GM19452 (cell line): ENCODE data around the gene FMO3.

ENCODE experiments used
- ATAC-seq: cut with Tn5 transposase; IDR thresholded peaks from one replicate; pipeline ENCODE4 v1.9.1; 2021; ENCODE audit not compliant: unreplicated experiment

FMO3 gene

DNA sequence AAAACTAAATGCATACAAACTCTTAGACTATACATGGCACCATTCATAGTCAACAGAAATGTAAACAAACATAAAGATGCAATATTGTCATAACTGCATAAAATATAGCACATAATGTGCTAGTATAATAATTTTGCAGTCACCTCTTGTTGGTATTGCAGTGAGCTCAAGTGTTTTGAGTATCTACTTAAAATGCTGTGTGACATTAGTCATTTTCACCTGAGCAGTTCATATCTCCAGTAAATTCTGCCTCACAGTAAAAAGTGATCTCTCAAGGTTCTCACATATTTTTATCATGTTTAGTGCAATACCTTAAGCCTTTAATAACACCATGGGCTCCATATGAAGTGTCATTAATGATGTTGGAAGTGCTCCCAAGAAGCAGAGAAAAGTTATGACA lies 64.8 kb downstream of the FMO3 start:
- ATAC-seq: no peak

DNA sequence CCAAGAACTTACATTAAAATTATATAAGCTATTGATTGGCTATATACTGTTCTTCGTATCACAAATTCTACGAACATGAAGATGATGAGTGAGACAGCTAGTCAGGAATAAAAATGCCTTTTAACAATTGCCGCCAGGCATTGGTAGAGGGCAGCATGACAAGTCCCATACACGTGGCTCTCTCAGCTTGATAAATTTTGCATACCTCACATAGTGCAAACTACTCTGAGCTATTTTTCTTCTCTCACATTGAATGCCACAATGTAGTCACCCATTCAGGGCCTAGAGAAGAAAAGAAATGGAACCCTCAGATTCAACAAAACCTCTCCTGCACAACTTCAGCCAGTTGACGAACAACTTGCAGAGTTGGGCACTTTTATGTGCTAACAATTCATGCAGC lies 67.4 kb downstream of the FMO3 start:
- ATAC-seq: no peak

DNA sequence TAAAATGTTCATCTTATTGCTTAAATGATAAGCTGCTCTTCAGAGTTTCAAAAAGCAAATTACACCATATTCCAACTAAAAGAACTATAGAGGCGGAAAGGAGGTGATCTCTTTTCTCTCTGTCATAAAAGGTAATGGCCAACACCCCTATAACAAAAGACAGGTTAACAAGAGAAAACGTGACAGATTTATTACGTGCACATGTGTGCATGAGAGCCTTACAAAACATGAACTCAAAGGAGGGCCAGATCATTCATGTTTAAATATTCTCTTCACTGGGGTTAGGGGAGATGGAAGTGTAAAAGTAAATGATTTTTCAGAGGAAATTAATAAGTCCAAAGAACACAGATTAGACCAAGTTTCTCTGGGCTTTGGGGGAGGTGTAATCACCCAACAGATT lies 67.8 kb downstream of the FMO3 start:
- no peak for ATAC-seq

DNA sequence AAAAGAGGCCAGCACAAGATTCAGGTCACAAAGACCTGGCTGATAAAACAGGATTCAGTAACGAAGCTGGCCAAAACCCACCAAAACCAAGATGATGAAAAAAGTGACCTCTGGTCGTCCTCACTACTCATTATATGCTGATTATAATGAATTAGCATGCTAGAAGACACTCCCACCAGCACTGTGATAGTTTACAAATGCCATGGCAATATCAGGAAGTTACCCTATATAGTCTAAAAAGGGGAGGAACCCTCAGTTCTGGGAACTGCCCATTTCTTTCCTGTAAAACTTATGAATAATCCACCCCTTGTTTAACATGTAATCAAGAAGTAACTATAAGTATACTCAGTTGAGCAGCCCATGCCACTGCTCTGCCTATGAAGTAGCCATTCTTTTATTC lies 68.4 kb downstream of the FMO3 start:
- no peak for ATAC-seq

DNA sequence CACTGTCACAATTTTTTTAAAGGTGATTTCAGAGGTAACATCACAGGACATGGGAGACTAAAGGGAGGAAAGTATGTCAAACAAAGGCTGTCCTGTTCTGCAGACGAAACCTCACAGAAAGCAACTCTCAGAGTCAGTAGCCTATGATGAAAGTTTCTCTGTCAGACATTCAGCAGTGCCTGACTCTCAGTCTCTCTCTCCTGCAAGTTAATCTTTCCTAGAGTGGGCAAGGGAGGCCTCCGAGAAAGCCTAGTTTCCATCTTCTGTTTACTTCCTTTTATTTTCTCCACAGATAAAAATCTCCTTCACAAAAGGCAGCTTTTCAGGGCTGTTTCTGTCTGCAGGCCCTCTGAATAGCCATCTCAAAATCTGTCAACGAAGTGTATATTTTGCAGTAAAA lies 69.5 kb downstream of the FMO3 start:
- ATAC-seq: peak; percentile 48

DNA sequence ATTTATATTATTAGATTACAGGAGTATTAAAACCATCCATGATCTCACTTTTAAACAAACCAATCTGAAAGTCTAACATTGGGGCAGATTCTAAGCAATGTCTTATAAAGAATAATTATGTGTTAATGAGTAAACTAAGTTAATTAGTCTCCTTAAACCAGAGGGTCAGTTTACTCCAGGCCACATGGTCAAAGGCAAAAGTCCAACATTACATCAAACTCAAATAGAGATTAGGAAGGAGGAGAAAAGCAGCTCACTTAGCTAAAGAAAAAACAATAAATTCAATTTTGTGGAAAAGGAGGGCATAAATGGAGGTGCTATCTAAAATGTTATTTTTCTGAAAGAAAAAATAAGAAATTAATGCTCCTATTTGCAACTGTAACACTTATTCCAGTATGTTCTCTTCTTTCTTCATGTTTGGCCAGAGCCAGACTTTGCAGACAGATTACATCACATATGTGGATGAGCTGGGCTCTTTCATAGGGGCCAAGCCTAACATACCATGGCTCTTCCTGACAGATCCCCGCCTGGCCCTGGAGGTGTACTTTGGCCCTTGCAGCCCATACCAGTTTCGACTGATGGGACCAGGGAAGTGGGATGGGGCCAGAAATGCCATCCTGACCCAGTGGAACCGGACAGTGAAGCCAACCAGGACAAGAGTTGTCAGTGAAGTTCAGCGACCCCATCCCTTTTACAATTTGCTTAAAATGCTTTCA lies 70.1 kb downstream of the FMO3 start:
- no peak for ATAC-seq

DNA sequence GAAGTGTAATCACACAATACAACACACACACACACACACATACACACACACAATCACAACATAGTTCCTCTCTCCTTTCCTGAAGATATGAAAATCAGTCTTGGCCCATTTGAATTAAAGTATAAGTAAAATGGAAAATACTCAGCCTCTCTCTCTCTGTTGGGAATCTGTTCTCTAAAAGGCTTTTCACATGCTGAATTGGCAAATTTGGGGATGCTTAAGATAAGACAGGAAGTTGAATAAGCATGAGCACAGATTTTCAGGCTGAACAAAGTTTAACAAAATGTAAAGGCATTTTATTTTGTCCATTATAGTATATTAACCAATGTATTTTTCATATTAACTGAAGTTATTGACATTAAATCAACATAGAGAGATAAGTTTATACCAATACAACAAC lies 70.7 kb downstream of the FMO3 start:
- no peak for ATAC-seq

DNA sequence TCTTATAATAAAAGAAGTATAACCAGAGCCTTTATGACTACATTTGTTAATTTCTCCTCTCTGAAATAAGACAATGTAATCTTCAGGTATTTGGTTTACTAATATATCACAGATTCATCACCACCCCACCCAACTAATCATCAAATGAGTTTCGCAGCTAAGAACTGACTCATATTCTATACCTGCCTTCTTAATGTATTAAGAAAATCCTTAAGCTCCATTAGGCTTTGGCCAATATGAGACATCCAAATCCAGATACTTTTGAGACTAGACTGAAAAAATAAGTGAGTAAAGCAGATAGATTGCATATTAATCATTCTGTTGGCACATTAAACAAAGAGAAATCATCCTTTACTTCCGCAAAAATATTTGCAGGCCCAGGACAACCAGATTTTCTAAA lies 75.7 kb downstream of the FMO3 start:
- no peak for ATAC-seq
